ENCODE measurements around the gene DDX43.
"Not testable (repeated sequence)": the region's sequence is repeated elsewhere in the genome, so short reads cannot be mapped to it uniquely, and the experiment has no call there.

Gene DDX43

DNA sequence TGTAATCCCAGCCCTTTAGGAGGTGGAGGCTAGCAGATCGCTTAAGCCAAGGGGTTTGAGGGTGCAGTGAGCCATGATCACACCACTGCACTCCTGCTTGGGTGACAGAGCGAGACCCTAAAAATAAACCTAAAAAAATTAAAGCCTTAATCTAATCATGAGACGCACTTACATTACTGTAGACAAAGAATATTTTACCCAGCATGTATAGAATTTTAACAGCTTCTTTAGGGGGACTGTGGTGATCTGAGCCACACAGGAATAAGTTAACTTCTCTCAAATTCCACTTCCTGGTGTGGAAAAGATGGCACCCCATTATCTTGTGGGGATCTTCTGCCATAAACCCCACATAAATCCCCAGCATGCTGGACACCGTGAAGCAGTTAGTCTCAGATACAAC lies 22.6 kb upstream of the DDX43 start:
- no peaks in the 10 kb centered on the region; the same call in 1 of the 2 replicates for H3K9me3 ChIP-seq (ENCODE audit: control insufficient read depth, insufficient read depth, low read length)
- H3K4me1 ChIP-seq (ENCODE audit: insufficient read depth, low read length): no peaks in the 10 kb centered on the region; the same call in 1 of the 2 replicates
- H3K36me3 ChIP-seq (ENCODE audit: insufficient read depth, low read length): no peaks in the 10 kb centered on the region
- no peak overlapping the region for H3K9ac ChIP-seq (ENCODE audit: low read depth, low read length)

DNA sequence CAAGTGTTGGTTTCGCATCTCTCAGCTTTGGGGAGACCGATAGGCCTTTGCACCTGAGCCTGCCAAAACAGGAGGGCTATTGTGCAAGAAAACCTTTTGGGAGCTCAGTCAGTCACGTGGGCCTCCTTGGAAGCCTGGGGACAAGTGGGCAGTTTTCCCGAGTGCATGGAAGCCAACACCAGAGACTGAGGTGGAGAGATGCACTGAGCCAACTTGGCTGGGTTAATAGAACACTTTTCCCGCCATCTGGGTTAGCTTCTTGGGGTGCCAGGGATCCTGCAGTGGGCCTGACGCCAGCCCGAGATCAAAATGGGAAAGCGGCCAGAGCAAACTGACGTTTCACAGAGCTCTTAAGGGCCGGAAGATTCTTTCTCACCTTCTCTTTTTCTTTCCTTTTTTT lies 22.1 kb upstream of the DDX43 start:
- Histone ChIP-seq H3K4me1 (ENCODE audit: insufficient read depth, low read length) (no peaks in the 10 kb centered on the region; the same call in 1 of the 2 replicates), H3K36me3 (ENCODE audit: insufficient read depth, low read length) (no peaks in the 10 kb centered on the region), H3K9ac (ENCODE audit: low read depth, low read length) (no peak overlapping the region), H3K9me3 (ENCODE audit: control insufficient read depth, insufficient read depth, low read length) (no peaks in the 10 kb centered on the region; the same call in 1 of the 2 replicates)

GRCh38 chr6:73375216-73375615 lies 19.4 kb upstream of the DDX43 start:
- H3K36me3 ChIP-seq (ENCODE audit: insufficient read depth, low read length): no peaks in the 10 kb centered on the region
- no peaks in the 10 kb centered on the region; the same call in 1 of the 2 replicates for H3K9me3 ChIP-seq (ENCODE audit: control insufficient read depth, insufficient read depth, low read length)
- H3K4me1 ChIP-seq (ENCODE audit: insufficient read depth, low read length): no peaks in the 10 kb centered on the region
- H3K9ac ChIP-seq (ENCODE audit: low read depth, low read length): no peak overlapping the region

DNA sequence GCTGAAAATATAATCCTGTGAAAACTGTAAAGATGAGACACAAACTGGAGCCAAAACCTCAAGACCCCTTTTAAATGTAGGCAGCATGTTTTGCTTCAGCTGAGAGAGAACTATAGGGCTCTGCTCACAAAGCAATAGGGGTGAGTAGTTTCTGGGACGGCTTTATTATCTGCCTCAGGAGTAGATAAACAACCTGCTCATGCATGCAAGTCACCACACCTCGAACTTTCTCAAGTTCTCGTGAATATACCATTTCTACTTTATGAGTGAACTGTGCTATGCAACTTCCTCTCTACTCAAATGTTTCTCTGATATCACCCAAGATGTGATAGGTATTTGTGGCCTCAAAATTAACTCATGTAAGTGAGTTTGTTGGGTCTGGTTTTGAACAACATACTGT lies 17.4 kb upstream of the DDX43 start:
- Histone ChIP-seq H3K9me3 (ENCODE audit: control insufficient read depth, insufficient read depth, low read length) (no peaks in the 10 kb centered on the region; the same call in 1 of the 2 replicates), H3K36me3 (ENCODE audit: insufficient read depth, low read length) (no peaks in the 10 kb centered on the region), H3K4me1 (ENCODE audit: insufficient read depth, low read length) (no peaks in the 10 kb centered on the region), H3K9ac (ENCODE audit: low read depth, low read length) (no peak overlapping the region)

GRCh38 chr6:73381531-73381930 lies 13.1 kb upstream of the DDX43 start:
- H3K9ac ChIP-seq (ENCODE audit: low read depth, low read length); H3K36me3 ChIP-seq (ENCODE audit: insufficient read depth, low read length); H3K4me1 ChIP-seq (ENCODE audit: insufficient read depth, low read length); H3K9me3 ChIP-seq (ENCODE audit: control insufficient read depth, insufficient read depth, low read length): not testable (repeated sequence)

DNA sequence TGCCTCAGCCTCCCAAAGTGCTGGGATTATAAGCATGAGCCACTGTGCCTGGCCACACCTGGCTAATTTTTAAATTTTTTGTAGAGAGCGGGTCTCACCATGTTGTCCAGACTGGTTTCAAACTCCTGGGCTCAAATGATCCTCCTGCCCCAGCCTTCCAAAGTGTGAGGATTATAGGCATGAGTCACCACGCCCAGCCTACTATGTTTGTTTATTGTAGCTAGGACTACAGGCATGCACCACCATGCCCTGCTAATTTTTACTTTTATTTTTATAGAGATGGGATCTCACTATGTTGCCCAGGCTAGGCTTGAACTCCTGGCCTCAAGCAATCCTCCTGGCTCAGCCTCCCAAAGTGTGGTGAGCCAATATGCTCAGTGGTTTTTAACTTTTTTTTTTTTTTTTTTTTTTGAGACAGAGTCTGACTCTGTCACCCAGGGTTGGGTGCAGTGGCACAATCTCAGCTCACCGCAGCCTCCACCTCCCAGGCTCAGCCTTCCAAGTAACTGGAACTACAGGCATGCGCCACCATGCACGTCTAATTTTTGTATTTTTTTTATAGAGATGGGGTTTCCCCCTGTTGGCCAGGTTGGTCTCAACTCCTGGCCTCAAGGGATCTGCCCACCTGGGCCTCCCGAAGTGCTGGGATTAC lies 12.0 kb upstream of the DDX43 start:
- no peaks in the 10 kb centered on the region for H3K36me3 ChIP-seq (ENCODE audit: insufficient read depth, low read length)
- H3K4me1 ChIP-seq (ENCODE audit: insufficient read depth, low read length): no peaks in the 10 kb centered on the region
- H3K9me3 ChIP-seq (ENCODE audit: control insufficient read depth, insufficient read depth, low read length): no peaks in the 10 kb centered on the region
- H3K9ac ChIP-seq (ENCODE audit: low read depth, low read length): no peak overlapping the region

DNA sequence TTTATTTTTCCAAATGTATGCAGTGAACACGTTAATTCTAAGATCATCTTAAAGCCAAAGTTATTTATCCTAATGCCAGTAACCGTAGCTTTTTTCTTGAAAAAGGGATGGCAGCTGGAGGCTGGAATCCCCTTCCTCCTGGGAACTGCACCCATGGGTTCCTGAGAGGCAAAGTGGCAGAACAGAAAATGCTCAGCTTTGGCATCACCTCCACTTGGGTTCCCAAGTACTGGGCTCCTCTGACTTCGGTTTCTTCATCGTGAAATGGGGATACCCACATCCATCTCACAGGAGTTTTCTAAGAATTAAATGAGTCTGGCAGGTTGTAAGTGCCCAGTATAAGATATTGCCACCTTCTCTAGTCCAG lies 6.2 kb upstream of the DDX43 start:
- Histone ChIP-seq H3K36me3 (ENCODE audit: insufficient read depth, low read length) (no peaks in the 10 kb centered on the region), H3K9ac (ENCODE audit: low read depth, low read length) (peak overlapping the region; percentile 54; the same call in 1 of the 2 replicates), H3K9me3 (ENCODE audit: control insufficient read depth, insufficient read depth, low read length) (no peaks in the 10 kb centered on the region), H3K4me1 (ENCODE audit: insufficient read depth, low read length) (peaks cover 4% of the 10 kb centered on the region)

DNA sequence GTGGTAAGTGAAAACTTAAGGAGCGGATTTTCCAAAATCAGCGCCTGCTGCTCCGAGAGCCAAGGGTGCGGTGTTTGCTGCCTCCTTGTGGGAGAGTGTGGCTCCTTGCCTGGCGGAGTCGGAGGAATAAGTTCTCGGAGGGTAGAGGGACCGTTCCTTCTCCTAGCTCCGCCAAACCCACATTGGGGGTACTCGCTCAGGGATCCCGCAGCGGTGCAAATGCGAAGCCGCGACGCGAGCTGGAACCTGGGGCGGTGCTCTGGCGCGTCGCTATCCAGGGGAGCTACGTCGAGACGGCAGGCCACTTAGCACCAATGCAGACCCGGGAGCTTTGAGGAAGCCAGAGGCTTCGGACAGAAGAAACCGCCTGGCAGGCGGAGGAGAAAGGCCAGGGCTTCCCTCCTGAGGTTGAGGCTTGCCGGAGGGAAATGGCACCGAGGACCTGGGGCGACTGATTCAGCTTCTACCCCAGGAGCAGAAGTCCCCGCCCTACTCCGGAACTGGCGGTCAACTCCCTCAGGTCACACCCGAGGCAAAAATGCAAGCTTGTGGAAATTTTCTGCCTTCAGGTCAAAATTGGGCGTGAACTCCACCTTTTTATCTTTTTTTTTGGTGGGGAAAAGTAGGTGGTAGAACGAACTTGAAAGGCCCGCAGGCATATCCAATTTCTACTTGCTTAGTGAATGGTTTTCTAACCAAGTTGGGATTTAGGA lies 5.7 kb upstream of the DDX43 start:
- no peaks in the 10 kb centered on the region for H3K9me3 ChIP-seq (ENCODE audit: control insufficient read depth, insufficient read depth, low read length)
- H3K4me1 ChIP-seq (ENCODE audit: insufficient read depth, low read length): peaks cover 4% of the 10 kb centered on the region
- H3K36me3 ChIP-seq (ENCODE audit: insufficient read depth, low read length): no peaks in the 10 kb centered on the region
- H3K9ac ChIP-seq (ENCODE audit: low read depth, low read length): peak overlapping the region; percentile 54

DNA sequence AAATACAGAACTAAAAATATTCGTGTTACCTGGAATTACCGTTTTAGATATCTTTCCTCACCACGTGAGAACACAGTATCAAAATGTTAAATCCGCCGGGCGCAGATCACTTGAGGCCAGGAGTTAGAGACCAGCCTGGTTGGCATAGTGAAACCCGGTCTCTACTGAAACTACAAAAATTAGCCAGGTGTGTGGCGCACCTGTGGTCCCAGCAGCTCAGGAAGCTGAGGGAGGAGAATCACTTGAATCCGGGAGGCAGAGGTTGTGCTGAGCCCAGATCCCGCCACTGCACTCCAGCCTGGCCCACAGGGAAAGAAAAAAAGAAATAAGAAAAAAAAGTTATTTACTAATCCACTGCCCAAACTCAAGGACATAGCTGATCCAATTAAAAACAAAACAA lies 4.8 kb upstream of the DDX43 start:
- H3K4me1 ChIP-seq (ENCODE audit: insufficient read depth, low read length): peaks cover 4% of the 10 kb centered on the region
- H3K9me3 ChIP-seq (ENCODE audit: control insufficient read depth, insufficient read depth, low read length): no peaks in the 10 kb centered on the region
- H3K9ac ChIP-seq (ENCODE audit: low read depth, low read length): no peak overlapping the region; the same call in 1 of the 2 replicates
- H3K36me3 ChIP-seq (ENCODE audit: insufficient read depth, low read length): no peaks in the 10 kb centered on the region

DNA sequence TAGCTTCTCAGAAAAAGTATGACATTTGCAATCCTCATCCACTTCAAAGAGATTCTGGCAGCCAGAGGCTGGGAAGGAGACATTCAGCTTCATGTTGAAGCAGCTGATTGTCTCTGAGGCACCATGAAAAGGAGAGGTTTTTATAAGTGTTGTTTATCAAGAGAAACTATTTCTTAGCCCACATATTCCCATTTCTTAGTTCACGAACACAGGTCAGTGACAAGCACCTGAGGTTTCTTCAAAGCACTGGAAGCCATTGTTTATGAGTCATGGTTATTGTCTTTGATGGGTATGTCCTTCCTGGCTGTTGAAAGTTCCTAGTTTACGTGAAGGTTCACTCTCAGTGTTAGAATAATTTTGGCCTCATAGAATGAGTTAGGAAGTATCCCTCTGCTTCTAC lies 3.0 kb upstream of the DDX43 start:
- no peaks in the 10 kb centered on the region for H3K36me3 ChIP-seq (ENCODE audit: insufficient read depth, low read length)
- H3K9me3 ChIP-seq (ENCODE audit: control insufficient read depth, insufficient read depth, low read length): no peaks in the 10 kb centered on the region
- peaks cover 4% of the 10 kb centered on the region for H3K4me1 ChIP-seq (ENCODE audit: insufficient read depth, low read length)
- H3K9ac ChIP-seq (ENCODE audit: low read depth, low read length): no peak overlapping the region

- not testable (repeated sequence) for H3K9me3 ChIP-seq (ENCODE audit: control insufficient read depth, insufficient read depth, low read length); H3K4me1 ChIP-seq (ENCODE audit: insufficient read depth, low read length); H3K36me3 ChIP-seq (ENCODE audit: insufficient read depth, low read length); H3K9ac ChIP-seq (ENCODE audit: low read depth, low read length)
These were observed 2.4 kb upstream of the DDX43 start for GRCh38 chr6:73392188-73392587.

DNA sequence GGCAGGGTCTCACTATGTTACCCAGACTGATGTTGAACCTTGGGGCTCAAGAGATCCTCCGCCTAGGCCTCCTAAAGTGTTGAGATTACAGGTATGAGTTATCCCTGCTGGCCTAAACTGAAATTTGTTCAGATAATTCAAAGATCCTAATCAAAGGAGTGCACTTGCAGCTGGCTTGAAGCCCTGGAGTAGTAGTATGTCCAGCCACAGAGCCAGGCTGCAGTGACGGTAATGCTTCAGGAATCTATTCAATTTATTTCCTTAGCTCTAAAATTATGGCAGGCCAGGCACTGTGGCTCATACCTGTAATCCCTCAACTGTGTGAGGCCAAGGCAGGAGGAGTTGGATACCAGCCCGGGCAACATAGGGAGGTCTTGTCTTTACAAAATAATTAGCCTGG lies 1.4 kb upstream of the DDX43 start:
- peaks cover 4% of the 10 kb centered on the region for H3K4me1 ChIP-seq (ENCODE audit: insufficient read depth, low read length)
- H3K9me3 ChIP-seq (ENCODE audit: control insufficient read depth, insufficient read depth, low read length): no peaks in the 10 kb centered on the region
- H3K36me3 ChIP-seq (ENCODE audit: insufficient read depth, low read length): no peaks in the 10 kb centered on the region
- no peak overlapping the region for H3K9ac ChIP-seq (ENCODE audit: low read depth, low read length)

DNA sequence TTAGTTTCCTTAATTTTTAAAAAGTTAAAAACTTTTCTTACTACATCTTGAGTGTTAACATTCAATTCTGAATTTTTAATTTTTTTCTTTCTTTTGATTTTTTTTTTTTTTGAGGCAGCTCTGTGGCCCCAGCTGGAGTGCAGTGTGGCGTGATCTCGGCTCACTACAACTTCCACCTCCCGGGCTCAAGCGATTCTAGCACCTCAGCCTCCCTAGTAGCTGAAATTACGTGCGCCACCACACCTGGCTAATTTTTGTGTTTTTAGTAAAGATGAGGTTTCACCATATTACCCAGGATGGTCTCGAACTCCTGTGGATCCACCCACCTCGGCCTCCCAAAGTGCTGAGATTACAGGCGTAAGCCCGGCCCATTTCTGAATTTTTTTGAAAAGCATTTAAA lies 1.2 kb downstream of the DDX43 start:
- no peak overlapping the region for H3K9ac ChIP-seq (ENCODE audit: low read depth, low read length)
- H3K4me1 ChIP-seq (ENCODE audit: insufficient read depth, low read length): peaks cover 4% of the 10 kb centered on the region

GRCh38 chr6:73400656-73401055 lies 6.0 kb downstream of the DDX43 start:
- no peak overlapping the region for H3K9ac ChIP-seq (ENCODE audit: low read depth, low read length)
- no peaks in the 10 kb centered on the region for H3K36me3 ChIP-seq (ENCODE audit: insufficient read depth, low read length)
- no peaks in the 10 kb centered on the region for H3K9me3 ChIP-seq (ENCODE audit: control insufficient read depth, insufficient read depth, low read length)
- H3K4me1 ChIP-seq (ENCODE audit: insufficient read depth, low read length): no peaks in the 10 kb centered on the region

More for the DNA sequence above, 1.2 kb downstream of the DDX43 start:
- H3K36me3 ChIP-seq (ENCODE audit: insufficient read depth, low read length): no peaks in the 10 kb centered on the region
- H3K9me3 ChIP-seq (ENCODE audit: control insufficient read depth, insufficient read depth, low read length): no peaks in the 10 kb centered on the region

GRCh38 chr6:73409395-73409794 lies 14.8 kb downstream of the DDX43 start:
- Histone ChIP-seq H3K36me3 (ENCODE audit: insufficient read depth, low read length) (no peaks in the 10 kb centered on the region), H3K9me3 (ENCODE audit: control insufficient read depth, insufficient read depth, low read length) (no peaks in the 10 kb centered on the region), H3K4me1 (ENCODE audit: insufficient read depth, low read length) (no peaks in the 10 kb centered on the region), H3K9ac (ENCODE audit: low read depth, low read length) (no peak overlapping the region)
